ENCODE measurements around the gene ABCA3. TPM values are rescaled to one million over a fixed set of nuclear protein-coding genes. Genes with fewer than 3 reads are reported as not detected.

The ABCA3 gene
- total and polyA plus RNA-seq, 9 donors: 2.0 to 11.3 (median 6.9) TPM

DNA sequence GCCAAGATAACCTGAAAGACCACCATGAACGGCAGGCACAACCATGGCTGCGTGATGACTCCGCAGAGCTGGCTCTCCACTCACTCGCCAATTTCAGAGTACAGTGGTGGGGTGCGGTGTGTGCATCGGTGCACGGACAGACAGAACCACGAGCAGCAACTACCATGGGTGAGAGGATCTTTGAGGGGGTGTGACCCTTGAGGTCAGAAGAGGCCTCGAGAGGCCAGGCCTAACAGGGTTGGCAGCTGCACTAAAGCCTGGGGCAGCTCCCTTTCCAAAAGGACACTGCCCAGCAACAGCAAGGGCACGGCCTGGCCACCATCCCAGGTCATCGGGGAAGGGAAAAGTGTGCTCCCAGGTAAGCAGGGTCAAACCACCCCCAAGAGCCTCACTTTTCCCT is 87.2 kb downstream of the ABCA3 start:
- Histone ChIP-seq H3K27ac (no peak overlapping the region), H3K27me3 (no peaks in the 10 kb centered on the region), H3K36me3 (no peaks in the 10 kb centered on the region), H3K4me3 (no peak overlapping the region), H3K4me1 (ENCODE audit: insufficient read depth) (peaks cover 2% of the 10 kb centered on the region), H3K9me3 (no peaks in the 10 kb centered on the region)
- intact Hi-C loops (cut with DNase I): loop anchor here in 1 of 4 donors (10.0 kb wide), 1 partner anchor 98 kb away; the partner anchor contains the start of gene TRAF7
- 75 to 85% (median 76%) methylated on average over 11 of the region's 11 CpGs for WGBS, 3 donors
- DNase-seq: no peak
- TF ChIP-seq, protein P1, sequence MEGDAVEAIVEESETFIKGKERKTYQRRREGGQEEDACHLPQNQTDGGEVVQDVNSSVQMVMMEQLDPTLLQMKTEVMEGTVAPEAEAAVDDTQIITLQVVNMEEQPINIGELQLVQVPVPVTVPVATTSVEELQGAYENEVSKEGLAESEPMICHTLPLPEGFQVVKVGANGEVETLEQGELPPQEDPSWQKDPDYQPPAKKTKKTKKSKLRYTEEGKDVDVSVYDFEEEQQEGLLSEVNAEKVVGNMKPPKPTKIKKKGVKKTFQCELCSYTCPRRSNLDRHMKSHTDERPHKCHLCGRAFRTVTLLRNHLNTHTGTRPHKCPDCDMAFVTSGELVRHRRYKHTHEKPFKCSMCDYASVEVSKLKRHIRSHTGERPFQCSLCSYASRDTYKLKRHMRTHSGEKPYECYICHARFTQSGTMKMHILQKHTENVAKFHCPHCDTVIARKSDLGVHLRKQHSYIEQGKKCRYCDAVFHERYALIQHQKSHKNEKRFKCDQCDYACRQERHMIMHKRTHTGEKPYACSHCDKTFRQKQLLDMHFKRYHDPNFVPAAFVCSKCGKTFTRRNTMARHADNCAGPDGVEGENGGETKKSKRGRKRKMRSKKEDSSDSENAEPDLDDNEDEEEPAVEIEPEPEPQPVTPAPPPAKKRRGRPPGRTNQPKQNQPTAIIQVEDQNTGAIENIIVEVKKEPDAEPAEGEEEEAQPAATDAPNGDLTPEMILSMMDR (IDR thresholded peaks at IDR 0.05): no peak

DNA sequence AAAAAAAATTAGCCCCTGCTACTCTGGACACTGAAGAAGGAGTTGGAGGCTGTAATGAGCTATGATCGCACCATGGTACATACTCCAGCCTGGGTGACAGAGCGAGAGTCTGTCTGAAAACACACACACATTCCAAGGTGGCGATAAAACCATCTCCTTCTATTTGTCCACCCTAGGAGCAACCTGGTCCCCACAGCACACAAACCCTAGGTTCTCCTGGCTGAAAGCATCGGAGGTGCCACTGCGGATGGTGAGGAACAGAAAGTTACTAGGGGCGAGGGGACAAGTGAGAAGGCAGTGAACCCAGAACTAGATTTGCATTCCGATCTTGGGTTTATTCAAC is 87.8 kb downstream of the ABCA3 start:
- Histone ChIP-seq H3K4me1 (ENCODE audit: insufficient read depth) (peaks cover 2% of the 10 kb centered on the region), H3K9me3 (no peaks in the 10 kb centered on the region), H3K27ac (no peak overlapping the region), H3K36me3 (no peaks in the 10 kb centered on the region), H3K27me3 (no peaks in the 10 kb centered on the region), H3K4me3 (no peak overlapping the region)
- intact Hi-C loops (cut with DNase I): loop anchor here in 1 of 4 donors (10.0 kb wide), 1 partner anchor 98 kb away; the partner anchor contains the start of gene TRAF7
- no peak for DNase-seq
- WGBS, 3 donors: 94 to 96% (median 95%) methylated on average over 7 of the region's 7 CpGs
- TF ChIP-seq, protein P1 (IDR thresholded peaks at IDR 0.05): no peak
- no peak for TF ChIP-seq EP300 (IDR thresholded peaks at IDR 0.05)
- no peak for TF ChIP-seq POLR2A (IDR thresholded peaks at IDR 0.05)

DNA sequence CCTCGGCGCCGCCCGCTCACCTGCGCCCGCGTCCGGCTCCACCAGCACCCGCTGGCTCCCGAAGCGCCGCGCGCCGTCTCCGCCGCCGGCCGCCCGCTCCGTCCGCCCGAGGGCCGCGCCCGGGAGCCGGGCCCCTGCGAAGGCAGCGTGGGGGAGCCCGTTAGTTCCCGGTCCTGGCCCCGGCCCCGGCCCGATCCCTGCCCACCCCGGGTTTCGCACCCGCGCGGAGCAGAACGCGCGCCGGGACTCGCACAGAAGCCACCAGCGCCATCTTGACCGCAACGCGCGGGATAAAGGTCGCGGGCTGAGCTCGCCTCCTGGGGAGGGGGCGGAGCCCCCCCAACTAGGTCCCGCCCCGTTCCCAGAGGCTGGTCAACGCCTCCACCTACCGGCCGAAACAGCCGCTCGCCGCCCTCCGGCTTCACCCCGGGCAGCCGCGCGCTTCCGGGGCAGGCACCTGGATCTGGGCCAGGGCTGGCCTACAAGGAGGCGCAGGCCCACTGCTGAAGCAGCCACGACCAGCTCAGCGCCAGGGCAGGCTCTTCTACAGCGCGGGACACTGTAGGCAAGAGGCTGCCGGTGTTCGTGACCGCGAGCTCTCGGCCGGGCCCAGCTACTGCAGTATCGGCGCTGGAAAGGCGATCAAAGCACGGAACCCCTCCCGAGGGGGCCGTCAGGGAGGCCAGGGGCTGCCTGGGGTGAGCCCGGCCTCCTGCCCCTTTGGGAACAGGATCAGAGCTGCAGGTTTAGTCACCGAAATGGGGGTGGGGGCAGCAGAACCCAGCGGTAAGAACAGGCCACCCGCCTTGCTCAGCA is 89.0 kb downstream of the ABCA3 start, which contains the start of gene ECI1:
ECI1 (minus strand) TSS at position 292 of the 816 bp plus-strand sequence; CDS start at position 271, 21 bp downstream.
- intact Hi-C loops (cut with DNase I): loop anchor here in 1 of 4 donors (10.0 kb wide), 1 partner anchor 97 kb away; the partner anchor contains the start of gene TRAF7
- TF ChIP-seq, protein P1 (IDR thresholded peaks at IDR 0.05): peak; percentile 74 to 95 (median 86)
- TF ChIP-seq EP300 (IDR thresholded peaks at IDR 0.05) (no peak), POLR2A (IDR thresholded peaks at IDR 0.05) (peak; percentile 68)
- H3K27me3 ChIP-seq: no peaks in the 10 kb centered on the region
- H3K4me3 ChIP-seq: peak within 1 kb of the TSS; percentile 46
- 1 to 3% (median 3%) methylated on average over 43 to 88 of the region's 88 CpGs for WGBS, 3 donors
- H3K9me3 ChIP-seq: no peaks in the 10 kb centered on the region
- H3K36me3 ChIP-seq: no peaks in the 10 kb centered on the region
- H3K27ac ChIP-seq: peak within 1 kb of the TSS; percentile 77 to 78
- peaks cover 2% of the 10 kb centered on the region for H3K4me1 ChIP-seq (ENCODE audit: insufficient read depth)
- DNase-seq: peak; percentile 96 to 98 (median 97)

DNA sequence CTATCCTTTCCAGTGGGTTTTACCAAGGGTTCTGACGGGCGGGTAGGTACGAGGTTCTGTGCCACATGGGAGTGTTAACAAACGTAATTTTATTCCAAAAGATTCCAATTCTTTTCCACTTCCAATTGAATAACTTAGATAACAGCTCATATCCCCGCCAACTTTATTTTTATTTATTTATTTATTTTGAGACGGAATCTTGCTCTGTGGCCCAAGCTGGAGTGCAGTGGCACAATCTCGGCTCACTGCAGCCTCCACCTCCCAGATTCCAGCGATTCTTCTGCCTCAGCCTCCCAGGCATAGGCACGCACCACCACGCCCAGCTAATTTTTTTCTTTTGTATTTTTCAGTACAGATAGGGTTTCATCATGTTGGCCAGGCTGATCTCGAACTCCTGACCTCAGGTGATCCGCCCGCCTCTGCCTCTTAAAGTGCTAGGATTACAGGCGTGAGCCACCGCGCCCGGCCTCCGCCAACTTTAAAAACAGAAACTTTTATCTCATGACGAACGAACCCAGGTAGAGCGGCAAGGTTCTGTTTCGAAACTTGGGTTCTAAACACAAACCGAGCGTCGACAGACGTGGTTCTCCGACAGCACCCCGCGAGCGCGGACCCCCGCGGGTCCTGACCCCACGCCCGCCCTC is 89.8 kb downstream of the ABCA3 start:
- H3K27me3 ChIP-seq: no peaks in the 10 kb centered on the region
- no peaks in the 10 kb centered on the region for H3K9me3 ChIP-seq
- no peak for TF ChIP-seq POLR2A (IDR thresholded peaks at IDR 0.05)
- TF ChIP-seq, protein P1 (IDR thresholded peaks at IDR 0.05): no peak
- no peak for TF ChIP-seq EP300 (IDR thresholded peaks at IDR 0.05)
- peak overlapping the region; percentile 77 to 78 for H3K27ac ChIP-seq
- H3K36me3 ChIP-seq: no peaks in the 10 kb centered on the region
- H3K4me3 ChIP-seq: peak overlapping the region; percentile 46
- DNase-seq: no peak
- WGBS, 3 donors: 3 to 4% (median 3%) methylated on average over 32 to 35 of the region's 35 CpGs
- intact Hi-C loops (cut with DNase I): loop anchor here in 1 of 4 donors (10.0 kb wide), 1 partner anchor 96 kb away; the partner anchor contains the start of gene TRAF7
- peaks cover 2% of the 10 kb centered on the region for H3K4me1 ChIP-seq (ENCODE audit: insufficient read depth)
